NCI-H345 (cell line): ENCODE measurements around the gene HTR1A.

Experiments
- DNase-seq: peaks from one replicate; lab custom pipeline; 2025; lab: John Stamatoyannopoulos, UW

Gene HTR1A

DNA sequence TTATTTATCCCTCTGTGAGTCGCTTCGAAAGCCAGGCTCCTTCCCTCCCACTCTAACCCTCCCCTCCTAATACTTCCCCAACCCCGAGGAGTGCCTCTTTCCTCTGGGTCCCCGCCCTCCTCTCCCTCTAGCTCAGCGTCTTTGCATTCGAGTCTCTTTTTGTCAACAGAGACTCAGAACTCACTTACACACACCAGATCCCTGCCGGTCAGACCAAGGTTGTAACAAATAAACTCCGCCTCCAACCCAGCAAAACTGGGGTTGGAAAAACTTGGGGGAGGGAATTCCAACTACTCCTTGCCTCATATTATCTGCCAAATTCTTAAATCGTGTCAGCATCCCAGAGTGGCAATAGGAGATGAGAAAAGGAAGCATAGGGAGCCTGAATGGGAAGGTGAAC lies at the start of gene HTR1A:
Gene HTR1A (minus strand): TSS at position 167 of the 400 bp plus-strand sequence. CDS start 726 bp downstream, outside the sequence.
- DNase-seq: peak; percentile 3

- DNase-seq: no peak
Observed at GRCh38 chr5:64003966-64004365, 41.7 kb upstream of the HTR1A start.

GRCh38 chr5:64000096-64000495 lies 37.9 kb upstream of the HTR1A start:
- no peak for DNase-seq

GRCh38 chr5:63987053-63987452 lies 24.8 kb upstream of the HTR1A start:
- no peak for DNase-seq

GRCh38 chr5:63981864-63982263 lies 19.6 kb upstream of the HTR1A start:
- DNase-seq: no peak

DNA sequence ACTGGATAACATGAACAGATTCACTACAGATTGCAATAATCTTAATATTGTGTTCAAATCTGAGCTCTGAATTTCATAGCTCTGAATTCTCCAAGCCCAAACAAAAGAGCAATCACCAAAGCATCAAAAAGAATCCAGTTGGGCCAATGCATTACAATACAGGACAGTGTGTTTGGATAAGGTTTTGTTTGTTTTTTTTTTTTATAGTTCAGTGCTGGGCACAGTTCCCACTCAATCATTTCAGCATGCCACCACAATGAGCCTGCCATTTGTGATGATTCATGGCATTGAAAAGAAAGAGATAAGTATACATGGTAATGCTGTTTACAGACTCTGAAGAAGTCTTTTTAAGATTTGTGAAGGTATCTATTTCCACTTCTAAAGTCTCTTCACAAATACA lies 1.7 kb upstream of the HTR1A start:
- no peak for DNase-seq

DNA sequence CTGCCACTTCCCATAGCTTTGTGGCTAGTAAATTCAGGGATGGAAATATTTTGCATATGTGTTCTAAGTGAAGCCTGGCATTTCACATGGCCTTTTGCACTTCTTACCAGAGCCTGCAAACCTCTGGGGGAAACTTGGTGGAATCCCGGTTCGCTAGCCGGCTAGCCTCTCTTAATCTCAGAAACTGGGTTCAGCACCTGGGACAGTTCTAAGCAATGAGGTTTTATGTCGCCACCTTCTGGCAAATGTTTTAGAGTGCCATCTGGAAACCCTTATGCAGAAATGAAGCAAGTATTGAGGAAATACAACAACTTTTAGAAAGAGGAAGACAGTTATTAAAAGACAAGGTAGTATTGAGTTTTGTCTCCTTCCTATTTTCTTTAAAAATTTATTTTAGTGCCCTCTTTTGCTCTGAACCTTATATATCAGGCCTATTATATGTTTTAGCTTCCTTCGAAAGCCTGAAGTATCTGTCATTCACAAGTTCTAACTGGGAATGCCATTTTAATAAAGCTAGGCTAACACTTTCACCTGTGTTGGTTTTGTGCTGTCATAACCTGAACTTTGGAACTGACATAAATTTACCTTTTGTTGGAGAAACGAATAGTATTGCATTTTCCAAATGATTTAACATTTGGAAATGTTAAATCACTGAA lies 963 bp upstream of the HTR1A start:
- DNase-seq: peak; percentile 70

GRCh38 chr5:63961598-63962161 lies 565 bp downstream of the HTR1A start:
- DNase-seq: no peak

DNA sequence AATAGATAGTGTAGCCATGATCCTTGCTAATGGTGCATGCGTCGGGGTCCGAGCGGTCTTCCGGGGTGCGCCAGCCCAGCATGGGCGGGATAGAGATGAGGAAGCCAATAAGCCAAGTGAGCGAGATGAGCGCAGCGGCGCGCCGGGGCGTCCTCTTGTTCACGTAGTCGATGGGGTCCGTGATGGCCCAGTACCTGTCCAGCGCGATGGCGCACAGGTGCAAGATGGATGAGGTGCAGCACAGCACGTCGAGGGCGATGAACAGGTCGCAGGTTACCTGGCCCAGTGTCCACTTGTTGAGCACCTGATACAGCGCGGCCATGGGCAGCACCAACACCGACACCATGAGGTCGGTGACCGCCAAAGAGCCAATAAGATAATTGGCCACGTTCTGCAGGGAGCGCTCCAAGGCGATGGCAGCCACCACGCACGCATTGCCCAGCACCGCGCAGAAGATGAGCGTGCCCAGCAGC lies 1.1 kb downstream of the HTR1A start:
- no peak for DNase-seq

DNA sequence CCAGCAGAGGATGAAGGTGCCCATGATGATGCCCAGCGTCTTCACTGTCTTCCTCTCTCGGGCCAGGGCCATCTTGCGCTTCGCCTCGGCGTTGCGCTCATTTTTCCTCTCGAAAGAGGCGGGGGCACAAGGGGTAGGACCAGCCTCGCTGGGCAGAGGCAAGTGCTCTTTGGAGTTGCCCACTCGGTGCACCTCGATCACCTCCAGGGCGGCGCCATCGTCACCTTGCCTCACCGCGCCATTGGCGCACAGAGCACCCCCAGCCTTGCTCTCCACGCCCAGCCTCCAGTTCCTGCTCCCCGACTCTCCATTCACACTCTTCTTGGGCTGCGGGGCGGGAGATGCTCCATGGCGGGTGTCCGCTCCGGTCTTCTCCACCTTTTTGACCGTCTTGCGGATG lies 1.6 kb downstream of the HTR1A start:
- no peak for DNase-seq

DNA sequence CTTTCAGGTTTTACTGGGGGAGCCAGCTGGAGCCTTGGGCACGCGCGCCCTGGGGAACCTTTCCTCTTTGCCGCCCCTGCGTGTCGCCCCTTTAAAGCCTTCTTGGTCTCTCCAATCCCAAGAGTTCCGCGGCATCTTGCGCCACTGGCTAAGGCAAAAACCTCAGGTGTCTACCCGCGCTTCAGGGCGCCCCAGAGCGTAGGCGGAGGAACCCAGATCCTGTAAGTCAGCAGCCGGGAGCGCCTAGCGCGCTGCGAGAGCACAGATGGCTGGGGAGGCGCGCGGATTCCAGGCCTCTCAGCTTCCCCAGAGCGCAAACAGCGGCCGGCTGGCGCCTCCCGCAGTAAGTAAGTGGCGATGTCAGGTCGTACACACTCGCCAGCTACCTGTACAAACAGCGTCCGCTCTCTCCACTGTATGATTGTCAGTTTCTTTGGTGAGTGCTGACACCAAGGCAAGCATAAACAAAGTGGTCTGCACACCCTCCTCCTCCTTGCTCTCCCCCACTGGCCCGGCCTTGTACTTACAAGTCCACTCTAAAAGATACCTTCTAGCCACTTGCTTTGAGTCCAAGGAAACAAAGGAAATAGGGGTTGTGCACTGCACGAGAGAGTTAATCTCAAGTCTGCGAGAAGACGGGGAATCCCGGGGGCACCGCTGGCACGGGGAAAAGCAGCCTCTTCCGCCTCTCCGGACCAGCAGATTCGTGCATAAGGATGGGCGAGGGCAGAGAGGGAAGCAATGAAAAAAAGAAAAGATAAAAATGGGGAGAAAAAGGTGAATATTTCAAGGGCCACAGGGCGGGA lies 2.9 kb downstream of the HTR1A start:
- DNase-seq: no peak

GRCh38 chr5:63958654-63959053 lies 3.6 kb downstream of the HTR1A start:
- no peak for DNase-seq

GRCh38 chr5:63957617-63958016 lies 4.6 kb downstream of the HTR1A start:
- DNase-seq: no peak

GRCh38 chr5:63953217-63953616 lies 9.0 kb downstream of the HTR1A start:
- DNase-seq: no peak

- no peak for DNase-seq
Observed at GRCh38 chr5:63935103-63935502, 27.1 kb downstream of the HTR1A start.

DNA sequence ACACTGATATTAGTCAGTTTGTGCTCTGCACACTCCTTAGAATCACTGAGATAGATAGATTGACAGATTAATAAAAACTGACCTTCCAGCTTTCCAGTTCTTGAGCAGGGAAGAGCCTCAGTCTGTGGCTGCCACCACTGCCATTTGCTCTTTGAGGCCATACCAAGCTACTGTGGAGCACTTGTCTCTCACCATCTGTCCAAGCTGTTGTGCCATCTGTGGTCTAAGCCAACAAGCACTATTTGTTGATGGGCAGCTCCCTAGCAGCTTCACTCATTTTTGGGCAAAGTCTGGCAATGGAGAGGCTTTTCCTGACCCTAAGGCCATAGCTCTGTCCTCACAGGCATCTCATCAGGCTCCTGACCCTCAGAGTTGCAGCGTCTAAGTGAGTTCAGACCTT lies 30.4 kb downstream of the HTR1A start:
- no peak for DNase-seq

- no peak for DNase-seq
Observed at GRCh38 chr5:63928451-63928850, 33.8 kb downstream of the HTR1A start.

GRCh38 chr5:63923914-63924313 lies 38.3 kb downstream of the HTR1A start:
- peak; percentile 77 for DNase-seq

- DNase-seq: no peak
Observed at GRCh38 chr5:63919763-63920478, 42.3 kb downstream of the HTR1A start.

DNA sequence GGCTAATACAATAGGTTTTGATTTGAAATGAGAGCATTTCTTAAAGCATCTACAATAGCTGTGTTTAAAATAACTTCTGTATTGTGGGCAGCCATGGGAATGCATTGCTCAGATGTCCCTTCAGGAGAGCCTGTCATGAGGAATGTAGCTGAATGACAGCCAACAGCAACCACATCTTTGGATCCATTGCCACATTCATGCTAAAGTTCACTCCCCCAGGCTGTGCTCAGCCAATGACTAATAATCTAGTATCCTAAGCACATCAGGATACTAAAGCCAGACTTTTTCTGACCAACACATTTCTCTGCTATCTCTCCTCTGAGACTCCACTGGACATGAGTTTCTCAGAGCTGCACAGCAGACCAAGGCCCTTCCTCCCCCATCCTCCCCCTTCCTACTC lies 45.5 kb downstream of the HTR1A start:
- DNase-seq: no peak

DNA sequence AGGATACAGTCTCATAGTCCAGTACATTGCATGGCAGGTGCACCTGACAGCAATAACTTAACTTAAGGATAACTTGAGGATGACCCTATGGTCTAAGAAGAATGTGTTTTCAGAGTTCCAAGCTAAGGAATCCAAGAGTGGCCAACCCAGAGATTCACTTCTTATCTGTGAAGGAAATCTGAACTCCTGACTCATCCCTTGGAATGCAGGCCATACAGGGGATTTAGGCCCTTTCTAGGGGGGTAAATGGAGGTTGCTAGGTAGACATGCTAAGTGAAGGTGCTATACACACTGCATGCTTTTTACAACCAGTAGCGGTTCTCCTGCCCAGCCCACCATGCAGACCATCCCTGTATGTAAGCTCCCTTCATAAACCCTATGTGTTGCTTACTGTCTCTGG lies 50.4 kb downstream of the HTR1A start:
- no peak for DNase-seq
